Measurements from ENCODE around the gene MCM10. TPM values are rescaled to one million over a fixed set of nuclear protein-coding genes. Genes with fewer than 3 reads are reported as not detected.

MCM10 gene
- polyA plus RNA-seq, 1 donor from 2014 or later = 0.63 TPM

GRCh38 chr10:13140627-13141190, 20.6 kb upstream of the MCM10 start:
- Histone ChIP-seq H3K79me2 (replicated peaks; ENCODE audit: insufficient read depth, low read length) (no peaks in the 10 kb centered on the region), H3K9me2 (ENCODE audit: insufficient read depth, low read length) (no peaks in the 10 kb centered on the region), H3K27ac (ENCODE audit: low read length) (no peak overlapping the region), H3K9me3 (ENCODE audit: low read length) (no peaks in the 10 kb centered on the region), H3K36me3 (ENCODE audit: insufficient read depth, low read length) (peaks cover 2% of the 10 kb centered on the region), H3K4me3 (ENCODE audit: low read length) (no peak overlapping the region), H3K9ac (ENCODE audit: low read length) (no peak overlapping the region), H2AFZ (ENCODE audit: low read depth, low read length) (no peak overlapping the region), H3K4me2 (ENCODE audit: low read length) (no peak overlapping the region), H3K27me3 (ENCODE audit: insufficient read depth, low read depth, low read length) (no peaks in the 10 kb centered on the region), H3F3A (ENCODE audit: insufficient read depth, low read length, poor library complexity, severe bottlenecking) (no peaks in the 10 kb centered on the region), H4K20me1 (ENCODE audit: insufficient read depth) (no peaks in the 10 kb centered on the region)
- no peak for TF ChIP-seq MXI1 (conservative IDR thresholded peaks at IDR 0.05; ENCODE audit: poor library complexity, severe bottlenecking)
- no peak for TF ChIP-seq REST (IDR thresholded peaks at IDR 0.05; ENCODE audit: borderline replicate concordance)
- no peak for TF ChIP-seq TAF1 (IDR thresholded peaks at IDR 0.05; ENCODE audit: low read depth)
- no peak for TF ChIP-seq POLR2AphosphoS5 (IDR thresholded peaks at IDR 0.05)
- no peak for TF ChIP-seq EZH2 (IDR thresholded peaks at IDR 0.05; ENCODE audit: borderline replicate concordance, insufficient read depth, low read length, poor library complexity, severe bottlenecking)
- no peak for TF ChIP-seq SMC3 (conservative IDR thresholded peaks at IDR 0.05; ENCODE audit: poor library complexity)
- TF ChIP-seq RAD21 (conservative IDR thresholded peaks at IDR 0.05) = no peak
- TF ChIP-seq EP300 (conservative IDR thresholded peaks at IDR 0.05; ENCODE audit: poor library complexity, severe bottlenecking) = no peak
- TF ChIP-seq CTCF (IDR thresholded peaks at IDR 0.05; ENCODE audit: poor library complexity, severe bottlenecking) = no peak

GRCh38 chr10:13143766-13144165, 17.6 kb upstream of the MCM10 start:
- no peaks in the 10 kb centered on the region for H3K9me2 ChIP-seq (ENCODE audit: insufficient read depth, low read length)
- H2AFZ ChIP-seq (ENCODE audit: low read depth, low read length) = no peak overlapping the region
- no peaks in the 10 kb centered on the region for H3K36me3 ChIP-seq (ENCODE audit: insufficient read depth, low read length)
- no peaks in the 10 kb centered on the region for H4K20me1 ChIP-seq (ENCODE audit: insufficient read depth)
- H3K4me3 ChIP-seq (ENCODE audit: low read length) = no peak overlapping the region
- no peaks in the 10 kb centered on the region for H3F3A ChIP-seq (ENCODE audit: insufficient read depth, low read length, poor library complexity, severe bottlenecking)
- H3K79me2 ChIP-seq (replicated peaks; ENCODE audit: insufficient read depth, low read length) = no peaks in the 10 kb centered on the region
- no peaks in the 10 kb centered on the region for H3K9me3 ChIP-seq (ENCODE audit: low read length)
- no peak overlapping the region for H3K4me2 ChIP-seq (ENCODE audit: low read length)
- no peak overlapping the region for H3K9ac ChIP-seq (ENCODE audit: low read length)
- no peak overlapping the region for H3K27ac ChIP-seq (ENCODE audit: low read length)
- no peaks in the 10 kb centered on the region for H3K27me3 ChIP-seq (ENCODE audit: insufficient read depth, low read depth, low read length)
- TF ChIP-seq RAD21 (conservative IDR thresholded peaks at IDR 0.05) (no peak), EP300 (conservative IDR thresholded peaks at IDR 0.05; ENCODE audit: poor library complexity, severe bottlenecking) (no peak), SMC3 (conservative IDR thresholded peaks at IDR 0.05; ENCODE audit: poor library complexity) (no peak), CTCF (IDR thresholded peaks at IDR 0.05; ENCODE audit: poor library complexity, severe bottlenecking) (no peak)

All from neural cell (in vitro differentiated cells).